Esophagus (tissue), 2 donors: ENCODE measurements around the gene FAM168A. TPM values are rescaled to one million over a fixed set of nuclear protein-coding genes. Genes with fewer than 3 reads are reported as not detected.

ENCODE experiments used
- H3K27ac ChIP-seq, 2 donors: one replicate each; pipeline ENCODE4 v1.5.1; 2013; ENCODE audit warnings: low read depth in 2 of 2, mild to moderate bottlenecking in 2 of 2, inconsistent platforms in 1 of 2, low read length in 1 of 2, moderate library complexity in 1 of 2
- H3K27me3 ChIP-seq, 2 donors: one replicate each; pipeline ENCODE4 v1.6.1; 2013; ENCODE audit warnings: low read length in 2 of 2, control low read depth in 1 of 2, mild to moderate bottlenecking in 1 of 2; ENCODE audit not compliant: insufficient read depth in 2 of 2, control insufficient read depth in 1 of 2
- H3K36me3 ChIP-seq, 2 donors: one replicate each; pipeline ENCODE4 v1.6.1; 2013; ENCODE audit warnings: low read length in 1 of 2; ENCODE audit not compliant: control insufficient read depth in 2 of 2, insufficient read depth in 2 of 2
- H3K4me1 ChIP-seq, 2 donors: one replicate each; pipeline ENCODE4 v1.6.1; 2013; ENCODE audit warnings: low read length in 1 of 2; ENCODE audit not compliant: control insufficient read depth in 2 of 2, insufficient read depth in 2 of 2
- H3K4me3 ChIP-seq, 2 donors: one replicate each; pipeline ENCODE4 v1.5.1; 2013; ENCODE audit warnings: low read length in 2 of 2, mild to moderate bottlenecking in 2 of 2, low read depth in 1 of 2, moderate library complexity in 1 of 2
- H3K9me3 ChIP-seq, 2 donors: one replicate each; pipeline ENCODE4 v1.6.1; 2013; ENCODE audit warnings: mild to moderate bottlenecking in 2 of 2, low read depth in 1 of 2, low read length in 1 of 2, moderate library complexity in 1 of 2; ENCODE audit not compliant: control insufficient read depth in 2 of 2, insufficient read depth in 1 of 2
- WGBS, 2 donors: extraction: QIAGEN DNeasy Blood & Tissue Kit; methylation state at CpG; one replicate each; pipeline ENCODE4 v1.1.7; 2013; 5-methylcytosine and 5-hydroxymethylcytosine counted together
- polyA plus RNA-seq, 2 donors: library from polyadenylated mRNA; stranded (reverse); fragments of 200-250 nt; gene quantifications; one replicate each; pipeline ENCODE4 v1.2.3, GENCODE V29; 2013
- donor health status: healthy with polysubstance abuse.
- donor health status: Bipolar disorder and iron deficiency.

The FAM168A gene
- polyA plus RNA-seq, 2 donors: 4.0 TPM

DNA sequence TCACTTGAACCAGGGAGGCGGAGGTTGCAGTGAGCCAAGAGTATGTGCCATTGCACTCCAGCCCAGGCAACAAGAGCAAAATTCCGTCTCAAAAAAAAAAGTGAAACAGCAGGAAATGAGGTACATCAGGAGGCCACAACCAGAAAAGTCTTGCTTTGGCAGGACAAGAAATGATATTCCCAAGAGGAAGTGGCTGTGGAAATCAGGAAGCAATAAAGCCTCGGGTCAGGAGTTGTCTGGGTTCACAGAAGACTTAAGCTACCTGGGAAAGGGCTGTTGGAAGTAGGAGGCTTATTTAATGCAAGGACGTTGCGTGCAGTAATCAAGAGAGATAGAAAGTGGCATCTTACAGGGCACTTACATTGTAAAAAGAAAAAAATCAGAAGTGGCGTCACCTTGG is 231.0 kb downstream of the FAM168A start:
- H3K36me3 ChIP-seq: peaks cover 3 to 25% of the 10 kb centered on the region in 2 donors
- H3K27me3 ChIP-seq: no peaks in the 10 kb centered on the region
- 75 to 78% methylated on average over 6 of the region's 6 CpGs for WGBS, 2 donors
- H3K27ac ChIP-seq: no peak overlapping the region
- H3K4me1 ChIP-seq: peaks cover 0 to 2% of the 10 kb centered on the region in 2 donors
- H3K4me3 ChIP-seq: no peak overlapping the region
- H3K9me3 ChIP-seq: no peaks in the 10 kb centered on the region

DNA sequence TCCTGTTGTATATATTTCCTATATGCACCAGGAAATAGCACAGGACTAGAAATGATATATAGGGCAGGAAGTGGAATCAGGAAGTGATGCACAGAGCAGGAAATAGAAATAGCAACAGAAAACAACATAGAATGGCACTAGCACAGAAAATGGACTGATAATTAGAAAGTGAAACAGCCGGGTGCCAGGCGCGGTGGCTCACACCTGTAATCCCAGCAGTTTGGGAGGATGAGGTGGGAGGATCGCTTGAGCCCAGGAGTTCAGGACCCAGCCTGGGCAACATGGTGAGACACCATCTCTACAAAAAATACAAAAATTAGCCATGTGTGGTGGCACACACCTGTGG is 231.7 kb downstream of the FAM168A start:
- Histone ChIP-seq H3K36me3 (peaks cover 3 to 28% of the 10 kb centered on the region in 2 donors), H3K27ac (no peak overlapping the region)
- 76% methylated on average over 4 of the region's 4 CpGs for WGBS, 2 donors

DNA sequence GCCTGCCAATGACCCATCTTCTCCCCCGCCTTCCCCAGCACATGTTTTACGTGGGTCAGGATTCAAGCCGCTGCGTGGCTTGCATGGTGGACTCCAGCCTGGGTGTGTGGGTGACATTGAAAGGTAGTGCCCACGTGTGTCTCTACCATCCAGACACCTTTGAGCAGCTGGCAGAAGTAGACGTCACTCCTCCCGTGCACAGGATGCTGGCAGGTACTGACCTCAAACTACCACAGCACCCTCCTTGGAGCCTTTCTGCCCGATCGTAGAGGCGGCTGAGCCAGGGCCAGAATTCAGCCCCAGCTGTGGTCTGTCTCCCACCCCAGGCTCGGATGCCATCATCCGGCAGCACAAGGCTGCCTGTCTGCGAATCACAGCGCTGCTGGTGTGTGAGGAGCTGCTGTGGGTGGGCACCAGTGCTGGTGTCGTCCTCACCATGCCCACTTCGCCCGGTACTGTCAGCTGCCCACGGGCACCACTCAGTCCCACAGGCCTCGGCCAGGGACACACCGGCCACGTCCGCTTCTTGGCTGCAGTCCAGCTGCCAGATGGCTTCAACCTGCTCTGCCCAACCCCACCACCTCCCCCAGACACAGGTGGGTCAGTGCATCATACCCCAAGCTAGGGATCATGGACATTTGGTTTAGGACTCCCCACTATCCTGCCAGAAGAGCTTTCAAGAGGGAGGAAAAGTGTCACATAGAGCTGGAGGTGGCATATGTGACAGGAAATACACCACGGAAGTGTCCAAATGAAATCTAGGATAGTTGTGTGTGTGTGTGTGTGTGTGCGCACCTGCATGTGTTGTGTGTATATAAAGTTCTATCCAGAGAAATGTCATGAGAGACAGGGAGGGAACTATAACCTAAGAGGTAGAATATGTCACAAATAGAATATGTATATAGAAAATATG is 232.3 kb downstream of the FAM168A start:
- Histone ChIP-seq H3K4me3 (no peak overlapping the region), H3K27ac (peak overlapping the region in 1 of 2 donors; percentile 32), H3K4me1 (peaks cover 0 to 2% of the 10 kb centered on the region in 2 donors), H3K27me3 (no peaks in the 10 kb centered on the region), H3K9me3 (no peaks in the 10 kb centered on the region), H3K36me3 (peaks cover 3 to 28% of the 10 kb centered on the region in 2 donors)
- 88 to 90% methylated on average over 24 of the region's 24 CpGs for WGBS, 2 donors

More for the DNA sequence above, 231.7 kb downstream of the FAM168A start:
- H3K27me3 ChIP-seq: no peaks in the 10 kb centered on the region
- H3K9me3 ChIP-seq: no peaks in the 10 kb centered on the region
- H3K4me1 ChIP-seq: peaks cover 0 to 2% of the 10 kb centered on the region in 2 donors
- H3K4me3 ChIP-seq: no peak overlapping the region

DNA sequence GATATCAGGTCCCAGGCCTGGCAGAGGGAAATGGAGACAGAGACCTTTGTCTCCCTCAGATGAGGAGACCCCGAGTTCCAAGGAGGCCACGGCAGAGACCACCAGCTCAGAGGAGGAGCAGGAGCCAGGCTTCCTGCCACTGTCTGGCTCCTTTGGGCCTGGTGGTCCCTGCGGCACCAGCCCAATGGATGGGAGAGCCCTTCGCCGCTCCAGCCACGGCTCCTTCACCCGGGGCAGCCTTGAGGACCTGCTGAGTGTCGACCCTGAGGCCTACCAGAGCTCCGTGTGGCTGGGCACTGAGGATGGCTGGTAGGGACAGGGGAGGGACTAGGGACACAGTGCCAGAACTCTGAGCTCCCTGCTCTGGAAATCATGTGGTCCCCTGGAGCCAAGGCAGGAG is 234.8 kb downstream of the FAM168A start:
- Histone ChIP-seq H3K36me3 (peaks cover 3 to 33% of the 10 kb centered on the region in 2 donors), H3K27ac (no peak overlapping the region), H3K9me3 (no peaks in the 10 kb centered on the region), H3K27me3 (no peaks in the 10 kb centered on the region), H3K4me3 (no peak overlapping the region), H3K4me1 (peaks cover 2% of the 10 kb centered on the region in 2 donors)
- WGBS, 2 donors: 92 to 93% methylated on average over 9 of the region's 9 CpGs

DNA sequence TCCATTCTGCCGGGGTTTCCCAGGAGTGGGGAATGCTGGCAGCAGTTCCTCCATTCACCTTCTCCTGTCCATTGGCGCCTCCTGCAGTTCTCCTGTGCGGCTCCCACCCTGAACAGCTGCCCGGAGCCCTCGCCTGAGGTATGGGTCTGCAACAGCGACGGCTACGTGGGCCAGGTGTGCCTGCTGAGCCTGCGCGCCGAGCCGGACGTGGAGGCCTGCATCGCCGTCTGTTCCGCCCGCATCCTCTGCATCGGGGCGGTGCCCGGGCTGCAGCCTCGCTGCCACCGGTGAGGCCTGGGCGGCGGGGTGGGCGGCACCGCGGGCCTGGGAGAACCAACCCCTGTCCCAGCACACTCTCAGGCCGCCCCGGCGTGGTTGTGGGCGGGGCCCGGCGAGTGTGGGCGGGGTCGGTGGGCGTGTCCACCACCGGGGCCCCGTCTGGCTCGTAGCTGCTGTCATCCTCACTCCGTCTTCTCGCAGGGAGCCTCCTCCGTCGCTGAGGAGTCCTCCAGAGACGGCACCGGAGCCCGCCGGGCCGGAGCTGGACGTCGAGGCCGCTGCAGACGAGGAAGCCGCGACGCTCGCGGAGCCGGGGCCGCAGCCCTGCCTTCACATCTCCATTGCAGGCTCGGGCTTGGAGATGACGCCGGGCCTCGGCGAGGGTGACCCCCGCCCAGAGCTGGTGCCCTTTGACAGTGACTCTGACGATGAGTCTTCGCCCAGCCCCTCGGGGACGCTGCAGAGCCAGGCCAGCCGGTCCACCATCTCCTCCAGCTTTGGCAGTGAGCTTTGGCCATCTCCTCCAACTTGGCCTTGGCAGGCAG is 235.7 kb downstream of the FAM168A start:
- Histone ChIP-seq H3K27ac (no peak overlapping the region), H3K27me3 (no peaks in the 10 kb centered on the region), H3K36me3 (peaks cover 3 to 31% of the 10 kb centered on the region in 2 donors), H3K4me1 (peaks cover 0 to 2% of the 10 kb centered on the region in 2 donors), H3K9me3 (no peaks in the 10 kb centered on the region), H3K4me3 (no peak overlapping the region)
- WGBS, 2 donors: 78 to 82% methylated on average over 65 to 70 of the region's 70 CpGs

DNA sequence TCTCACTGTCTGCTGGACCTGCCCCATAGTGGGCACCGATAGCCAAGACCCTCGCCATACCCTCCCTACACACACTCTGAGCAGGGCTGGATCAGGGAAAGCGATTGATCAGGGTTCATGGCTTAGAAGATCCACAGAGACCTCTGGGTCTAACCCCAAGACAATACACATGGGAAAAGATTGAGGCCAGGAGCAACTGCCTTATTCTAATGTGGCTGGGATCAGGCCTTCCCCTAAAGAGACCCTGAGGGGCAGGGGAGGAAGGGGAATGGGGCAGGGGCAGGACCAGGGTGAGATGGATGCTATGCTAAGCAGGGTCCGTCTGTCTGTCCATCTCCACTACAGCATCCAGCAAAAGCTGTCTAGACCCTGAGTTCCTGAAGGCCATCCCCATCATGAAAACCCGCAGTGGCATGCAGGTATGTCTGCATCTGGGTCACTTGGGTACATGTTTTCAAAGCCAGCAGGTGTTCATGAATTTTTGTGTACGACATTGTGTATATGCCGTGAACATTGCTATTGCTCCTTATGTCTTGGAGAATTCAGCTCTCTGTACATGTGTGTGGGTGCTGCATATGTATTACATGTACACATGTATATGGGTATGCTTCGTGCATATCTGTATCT is 237.1 kb downstream of the FAM168A start:
- no peak overlapping the region for H3K4me3 ChIP-seq
- no peaks in the 10 kb centered on the region for H3K27me3 ChIP-seq
- H3K27ac ChIP-seq: peak overlapping the region in 1 of 2 donors; percentile 16
- H3K9me3 ChIP-seq: no peaks in the 10 kb centered on the region
- peaks cover 3 to 30% of the 10 kb centered on the region in 2 donors for H3K36me3 ChIP-seq
- 91 to 92% methylated on average over 8 of the region's 8 CpGs for WGBS, 2 donors
- peaks cover 0 to 2% of the 10 kb centered on the region in 2 donors for H3K4me1 ChIP-seq

DNA sequence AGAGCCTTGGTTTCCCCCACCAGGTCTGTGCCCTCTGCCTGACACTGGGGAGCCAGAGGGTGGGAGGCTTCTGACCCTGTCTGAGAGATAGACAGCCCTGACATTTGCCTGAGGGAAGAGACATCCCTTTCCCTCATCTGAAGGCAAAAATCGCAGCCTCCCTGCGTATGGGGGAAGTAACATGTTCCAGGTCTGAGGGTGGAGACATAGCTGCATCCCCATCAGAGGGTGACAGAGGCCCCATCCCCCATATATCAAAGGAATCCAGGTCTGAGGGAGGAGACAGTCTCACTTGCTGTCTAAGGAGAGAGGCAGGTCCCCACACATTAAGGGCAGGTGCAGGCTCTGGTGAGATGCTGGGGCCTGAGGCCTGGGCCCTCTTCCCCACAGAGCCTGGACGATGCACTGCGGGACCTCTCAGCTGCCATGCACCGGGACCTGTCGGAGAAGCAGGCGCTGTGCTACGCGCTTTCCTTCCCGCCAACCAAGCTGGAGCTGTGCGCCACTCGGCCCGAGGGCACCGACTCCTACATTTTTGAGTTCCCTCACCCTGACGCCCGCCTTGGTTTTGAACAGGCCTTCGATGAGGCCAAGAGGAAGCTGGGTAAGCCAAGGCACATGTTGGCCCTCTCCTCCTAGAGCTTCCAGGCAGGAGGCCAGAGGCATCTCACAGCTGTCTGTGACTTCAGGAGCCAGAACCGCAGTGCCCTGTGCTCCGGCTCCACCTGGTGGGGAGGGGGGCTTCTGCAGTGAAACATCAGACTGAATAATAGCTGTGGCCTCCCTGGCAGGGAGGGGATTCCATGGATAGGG is 237.8 kb downstream of the FAM168A start:
- H3K4me3 ChIP-seq: no peak overlapping the region
- peak overlapping the region; percentile 16 to 18 for H3K27ac ChIP-seq
- peaks cover 3 to 23% of the 10 kb centered on the region in 2 donors for H3K36me3 ChIP-seq
- H3K27me3 ChIP-seq: no peaks in the 10 kb centered on the region
- no peaks in the 10 kb centered on the region for H3K9me3 ChIP-seq
- H3K4me1 ChIP-seq: peaks cover 0 to 2% of the 10 kb centered on the region in 2 donors
- WGBS, 2 donors: 85% methylated on average over 19 of the region's 19 CpGs

DNA sequence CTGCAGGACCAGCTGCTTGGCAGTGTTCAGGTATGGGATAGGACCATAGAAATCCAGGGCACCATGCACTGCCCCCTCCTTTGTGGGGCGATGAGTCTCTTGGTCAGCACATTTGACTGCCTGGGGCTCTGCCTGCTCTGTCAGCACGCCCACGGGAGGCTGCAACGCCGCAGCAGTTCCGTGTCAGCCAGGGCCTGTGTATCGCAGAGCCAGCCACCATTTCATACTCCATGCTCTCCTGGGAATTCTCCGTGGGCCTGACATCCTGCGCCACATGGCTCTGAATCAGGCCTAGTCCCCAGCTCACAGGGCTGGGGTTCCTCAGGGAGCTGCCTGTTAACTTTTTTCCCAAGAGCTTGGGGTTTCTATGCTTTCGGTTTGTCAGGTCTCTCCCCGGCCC is 238.6 kb downstream of the FAM168A start:
- WGBS, 2 donors: 75 to 77% methylated on average over 11 of the region's 11 CpGs
- Histone ChIP-seq H3K4me3 (no peak overlapping the region), H3K4me1 (peaks cover 0 to 2% of the 10 kb centered on the region in 2 donors), H3K9me3 (no peaks in the 10 kb centered on the region), H3K27me3 (no peaks in the 10 kb centered on the region), H3K27ac (no peak overlapping the region), H3K36me3 (peaks cover 3 to 22% of the 10 kb centered on the region in 2 donors)
